Thyroid gland (tissue), 4 donors: ENCODE data around the gene SAMD4A.

Experiments used
- CTCF ChIP-seq, 6 experiments: fragments of 200-600 bp in 3 of 6; fragments of 450-650 bp in 3 of 6; sonication (generic) in 3 of 6; IDR thresholded peaks; one replicate each; pipeline ENCODE4 v1.5.1; 2016 to 2019; ENCODE audit warnings: antibody characterized with exemption in 6 of 6, mild to moderate bottlenecking in 2 of 6, inconsistent platforms in 1 of 6, moderate library complexity in 1 of 6
- POLR2A ChIP-seq, 2 donors: fragments of 450-650 bp; IDR thresholded peaks; one replicate each; pipeline ENCODE4 v1.6.1; 2017; ENCODE audit warnings: antibody characterized with exemption in 2 of 2, mild to moderate bottlenecking in 2 of 2, moderate library complexity in 1 of 2

GRCh38 chr14:54763761-54764160 lies 196.8 kb downstream of the SAMD4A start:
- TF ChIP-seq CTCF (IDR thresholded peaks at IDR 0.05) (no peak), POLR2A (IDR thresholded peaks at IDR 0.05) (no peak)
